HEK293 (cell line): ENCODE measurements around the gene UGT1A3.

Experiments
- BCL11A ChIP-seq: fragments of 450-650 bp; formaldehyde crosslinking; IDR thresholded peaks from 2 replicates; pipeline ENCODE4 v1.5.1; 2016; ENCODE audit warnings: low read depth, missing biosample characterization, missing genetic modification characterization
- CTCF ChIP-seq: fragments of 450-650 bp; formaldehyde crosslinking; IDR thresholded peaks from 2 replicates; pipeline ENCODE4 v1.5.1; 2016; ENCODE audit warnings: missing biosample characterization, missing genetic modification characterization
- EGR2 ChIP-seq: fragments of 450-650 bp; formaldehyde crosslinking; IDR thresholded peaks from 2 replicates; pipeline ENCODE4 v1.5.1; 2016; ENCODE audit warnings: low read depth, missing biosample characterization, missing genetic modification characterization
- GLI4 ChIP-seq: fragments of 450-650 bp; formaldehyde crosslinking; IDR thresholded peaks from 2 replicates; pipeline ENCODE4 v1.5.1; 2016; ENCODE audit warnings: missing biosample characterization, missing genetic modification characterization
- ZBTB8A ChIP-seq: fragments of 450-650 bp; formaldehyde crosslinking; IDR thresholded peaks from 2 replicates; pipeline ENCODE4 v1.5.1; 2016; ENCODE audit warnings: missing biosample characterization, missing genetic modification characterization
- ZNF549 ChIP-seq: fragments of 450-650 bp; IDR thresholded peaks from 2 replicates; pipeline ENCODE4 v1.5.1; 2018; ENCODE audit warnings: missing biosample characterization, missing genetic modification characterization, mild to moderate bottlenecking, inconsistent platforms, moderate library complexity
- ZNF610 ChIP-seq: fragments of 450-650 bp; formaldehyde crosslinking; IDR thresholded peaks from 2 replicates; pipeline ENCODE4 v1.5.1; 2016; ENCODE audit warnings: missing biosample characterization, missing genetic modification characterization, borderline replicate concordance
- ZNF777 ChIP-seq: fragments of 450-650 bp; formaldehyde crosslinking; IDR thresholded peaks from 2 replicates; pipeline ENCODE4 v1.5.1; 2017; ENCODE audit warnings: missing biosample characterization, missing genetic modification characterization, borderline replicate concordance

GRCh38 chr2:233745073-233745755 lies 16.4 kb downstream of the UGT1A3 start:
- TF ChIP-seq CTCF (no peak), GLI4 (tag by site-specific recombination) (no peak), ZNF777 (no peak), ZNF610 (no peak), ZBTB8A (tag by site-specific recombination) (no peak), BCL11A (tag by site-specific recombination) (no peak), ZNF549 (tag by site-specific recombination) (no peak), EGR2 (no peak)
